Measurements from ENCODE around the gene SLC22A2. TPM values are rescaled to one million over a fixed set of nuclear protein-coding genes. Genes with fewer than 3 reads are reported as not detected.

The SLC22A2 gene
- total and polyA plus RNA-seq, 2 of the 13 experiments (the other 11 are each of a cell fraction or from before 2014, with no cell fraction given): not detected

DNA sequence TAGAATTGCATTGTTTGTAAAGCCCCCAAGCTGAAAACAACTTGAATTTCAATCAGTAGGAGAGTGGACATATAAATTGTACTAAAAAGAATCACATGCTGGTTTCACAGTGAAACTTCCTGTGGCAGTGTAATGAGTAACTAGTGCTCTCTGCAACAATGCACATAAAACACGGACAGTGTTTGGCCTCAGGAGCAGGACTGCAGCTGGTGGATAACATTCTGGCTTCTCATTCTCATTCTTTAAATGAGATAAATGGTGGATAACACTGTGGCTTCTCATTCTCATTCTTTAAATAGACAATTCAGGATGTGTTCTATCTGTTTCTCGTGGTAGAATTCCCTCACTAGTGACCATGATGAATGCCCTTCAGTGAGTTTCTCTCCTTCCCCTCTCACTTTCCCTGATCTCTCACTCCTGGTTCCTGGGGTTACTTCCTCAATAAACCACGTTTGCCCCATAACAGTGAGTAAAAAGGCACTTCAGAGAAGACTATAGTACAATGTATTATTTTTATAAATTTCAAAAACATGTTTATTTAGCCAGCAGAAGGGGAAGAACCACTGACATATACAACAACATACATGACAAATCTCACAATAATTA lies 59.9 kb downstream of the SLC22A2 start (continued):
- TF ChIP-seq PRDM15 (CRISPR knock-in tag; IDR thresholded peaks at IDR 0.05) (peak; percentile 97), RBAK (CRISPR knock-in tag; IDR thresholded peaks at IDR 0.05) (no peak), ZNF260 (CRISPR knock-in tag; IDR thresholded peaks at IDR 0.05; ENCODE audit: borderline replicate concordance, low read depth) (no peak), NRL (CRISPR knock-in tag; IDR thresholded peaks at IDR 0.05; ENCODE audit: borderline replicate concordance) (no peak), ZNF292 (CRISPR knock-in tag; IDR thresholded peaks at IDR 0.05; ENCODE audit: borderline replicate concordance, low read depth) (peak; percentile 54; the same call in 1 of the 2 replicates), FOXC1 (CRISPR knock-in tag; IDR thresholded peaks at IDR 0.05; ENCODE audit: borderline replicate concordance) (no peak), ZNF891 (CRISPR knock-in tag; IDR thresholded peaks at IDR 0.05) (no peak), KDM4B (CRISPR knock-in tag; IDR thresholded peaks at IDR 0.05) (no peak), ZNF251 (CRISPR knock-in tag; IDR thresholded peaks at IDR 0.05) (no peak), SP5 (CRISPR knock-in tag; IDR thresholded peaks at IDR 0.05; ENCODE audit: borderline replicate concordance, low read depth) (no peak), SOX5 (CRISPR knock-in tag; IDR thresholded peaks at IDR 0.05; ENCODE audit: borderline replicate concordance) (peak; percentile 58; the same call in 1 of the 2 replicates), RELA (CRISPR knock-in tag; IDR thresholded peaks at IDR 0.05) (no peak), ZHX2 (IDR thresholded peaks at IDR 0.05; ENCODE audit: low read depth) (no peak), ZHX2 (CRISPR knock-in tag; IDR thresholded peaks at IDR 0.05; ENCODE audit: borderline replicate concordance) (no peak), PRPF4 (IDR thresholded peaks at IDR 0.05; ENCODE audit: low read depth, low read length, poor library complexity, severe bottlenecking) (no peak), ZNF282 (IDR thresholded peaks at IDR 0.05; ENCODE audit: partially characterized antibody) (no peak), ZNF34 (CRISPR knock-in tag; IDR thresholded peaks at IDR 0.05; ENCODE audit: borderline replicate concordance) (no peak), JDP2 (CRISPR knock-in tag; IDR thresholded peaks at IDR 0.05; ENCODE audit: borderline replicate concordance) (no peak), ZNF501 (CRISPR knock-in tag; IDR thresholded peaks at IDR 0.05) (no peak)

All from HepG2 (cell line).